CD4-positive, alpha-beta T cell treated with Interleukin-1 beta for 1 hour (primary cell): ENCODE results near the gene PBX3.

ENCODE experiments used
- DNase-seq, 2 donors: peaks; one replicate each; pipeline ENCODE4 v3.0.0-alpha.2; 2020 to 2022

PBX3 gene

DNA sequence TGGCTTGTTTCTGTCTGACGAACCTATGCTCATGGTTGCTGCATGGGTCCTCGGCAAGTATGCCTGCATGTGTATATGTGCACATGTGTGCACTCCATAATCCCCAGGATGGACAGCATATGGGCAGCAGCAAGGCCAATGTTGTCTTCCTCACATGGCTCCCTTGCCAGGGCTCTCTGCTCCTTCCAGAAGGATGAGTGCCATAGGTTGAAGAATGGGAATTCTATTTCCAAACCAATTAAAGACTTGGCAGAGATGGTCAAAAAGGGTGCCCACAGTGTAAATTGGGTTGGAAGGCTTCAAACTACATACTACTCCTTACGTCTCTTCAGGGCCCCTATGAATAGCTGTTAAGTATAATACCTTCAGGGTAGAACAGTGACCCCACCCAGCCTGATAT lies 212.1 kb downstream of the PBX3 start:
- no peak for DNase-seq

DNA sequence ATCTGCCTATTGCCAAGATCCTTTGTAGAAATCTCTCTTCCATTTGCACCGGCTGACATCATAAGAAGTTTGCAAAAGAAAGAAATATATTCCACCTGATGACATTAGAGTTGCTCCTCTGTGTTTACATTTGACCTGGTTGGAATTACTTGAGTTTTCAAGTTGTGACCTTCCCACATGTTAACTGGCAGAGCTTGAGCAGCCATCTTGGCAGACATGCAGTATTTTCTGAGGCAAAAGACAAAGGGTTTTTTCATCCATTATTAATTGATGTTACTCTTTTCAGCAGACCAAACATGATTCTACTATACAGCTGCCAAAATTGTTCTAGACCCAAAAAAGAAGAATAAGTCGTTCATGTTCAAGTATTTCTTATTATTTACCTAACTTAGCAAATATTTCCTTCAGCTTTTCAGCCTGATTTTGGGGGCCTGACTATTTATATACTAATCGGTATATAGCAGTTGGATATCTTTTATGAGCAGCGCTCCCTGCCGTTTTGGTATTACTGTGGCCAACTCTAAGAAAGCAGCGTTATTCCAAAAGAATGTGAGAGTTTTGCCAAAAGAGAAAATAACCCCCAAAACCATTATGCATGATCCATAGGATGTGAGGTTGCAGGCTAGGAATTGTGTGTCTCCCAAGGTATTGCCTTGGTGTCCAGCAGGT lies 212.9 kb downstream of the PBX3 start:
- DNase-seq, result no peak

DNA sequence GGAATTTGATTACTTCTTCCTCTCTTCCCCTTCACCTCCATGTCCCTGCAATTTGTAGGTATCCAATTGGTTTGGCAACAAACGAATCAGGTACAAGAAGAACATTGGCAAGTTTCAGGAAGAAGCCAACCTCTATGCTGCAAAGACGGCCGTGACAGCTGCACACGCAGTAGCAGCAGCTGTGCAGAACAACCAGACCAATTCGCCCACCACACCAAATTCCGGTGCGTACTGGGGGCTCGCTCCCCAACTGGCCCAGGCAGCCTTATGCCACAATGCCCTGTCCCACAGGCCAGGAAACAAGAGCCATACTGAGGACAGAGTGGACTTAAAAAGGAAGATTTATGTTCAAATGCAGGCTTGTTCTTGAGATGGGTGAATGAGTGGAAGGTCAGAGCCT lies 213.5 kb downstream of the PBX3 start:
- DNase-seq, result no peak

DNA sequence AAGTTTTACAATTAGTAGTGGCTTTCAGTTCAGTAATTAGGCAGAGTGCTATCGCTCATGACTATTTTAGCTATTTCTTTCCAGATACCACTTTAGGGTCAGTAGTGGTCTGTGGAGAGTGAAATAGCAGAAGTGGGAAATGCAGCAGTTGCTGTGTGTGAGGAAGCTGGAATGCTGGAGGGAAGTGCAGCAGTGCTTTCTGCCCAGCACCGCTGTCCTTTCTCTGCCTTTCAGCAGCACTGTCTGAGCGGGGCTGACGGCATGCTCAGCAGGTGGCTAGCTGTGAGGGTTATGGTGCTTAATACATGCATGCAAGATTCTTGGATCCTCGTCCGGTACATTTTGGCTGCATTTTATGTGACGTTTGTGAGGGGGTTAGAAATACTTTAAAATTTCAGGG lies 213.9 kb downstream of the PBX3 start:
- DNase-seq, result no peak

DNA sequence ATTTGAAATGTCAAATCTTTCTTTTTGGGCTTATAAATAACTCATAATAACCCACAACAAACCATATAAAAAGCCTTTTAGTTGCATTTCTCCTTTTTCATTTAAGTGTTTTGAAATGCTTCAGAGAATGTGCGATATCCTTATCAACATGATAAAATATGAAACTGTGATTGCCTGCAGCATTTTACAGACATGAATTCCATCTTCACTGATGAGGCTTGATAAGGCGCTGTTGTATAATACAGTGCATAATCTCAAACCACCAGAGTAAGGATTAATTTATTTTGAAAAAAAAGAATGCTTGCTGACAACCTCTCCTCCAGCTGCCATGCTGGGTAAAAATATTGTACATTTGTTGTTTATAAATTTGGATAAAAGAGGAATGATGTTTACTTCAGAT lies 216.8 kb downstream of the PBX3 start:
- no peak for DNase-seq

DNA sequence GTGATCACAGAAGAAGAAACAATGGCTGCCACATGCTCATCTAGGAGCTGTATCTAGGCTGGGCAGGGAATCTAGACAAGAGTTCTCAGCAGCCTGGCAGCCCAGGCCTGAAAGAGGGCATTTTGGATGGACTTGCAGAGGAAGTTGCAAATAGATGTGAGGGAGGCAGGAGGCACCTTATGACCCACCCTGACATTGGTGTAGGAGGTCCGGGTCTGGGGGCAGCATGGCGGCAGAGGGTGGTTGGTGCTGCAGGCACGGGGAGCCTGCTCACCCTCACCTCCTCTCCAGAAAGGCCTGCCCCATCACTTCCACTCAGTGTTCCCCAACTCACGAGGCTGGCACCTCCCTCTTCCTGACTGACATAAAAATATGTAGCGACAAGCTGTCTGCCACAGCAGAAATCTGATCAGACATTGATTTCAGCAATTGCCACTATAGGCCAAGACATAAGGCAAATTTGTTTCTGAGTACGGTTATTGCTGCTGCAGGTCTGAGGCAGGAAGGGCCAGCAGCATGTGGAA lies 217.6 kb downstream of the PBX3 start:
- no peak for DNase-seq

DNA sequence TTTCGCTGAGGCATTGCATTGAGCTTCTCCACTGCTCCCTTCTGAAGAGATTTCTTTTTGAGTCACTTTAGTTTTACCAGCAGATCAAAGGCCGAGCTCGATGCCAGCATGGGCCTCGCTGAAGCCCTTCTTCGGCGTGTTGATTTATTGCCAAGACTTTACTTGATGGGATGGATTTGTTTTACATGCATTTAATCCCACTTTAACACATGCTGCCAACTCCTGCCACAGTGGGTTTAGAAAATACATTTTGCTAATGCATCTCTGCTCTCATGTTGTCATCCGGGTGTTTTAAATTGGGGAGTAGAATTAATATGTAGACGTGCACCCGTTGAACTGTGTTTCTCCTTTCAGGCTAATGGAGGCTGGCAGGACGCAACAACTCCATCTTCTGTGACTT lies 218.3 kb downstream of the PBX3 start:
- no peak for DNase-seq

DNA sequence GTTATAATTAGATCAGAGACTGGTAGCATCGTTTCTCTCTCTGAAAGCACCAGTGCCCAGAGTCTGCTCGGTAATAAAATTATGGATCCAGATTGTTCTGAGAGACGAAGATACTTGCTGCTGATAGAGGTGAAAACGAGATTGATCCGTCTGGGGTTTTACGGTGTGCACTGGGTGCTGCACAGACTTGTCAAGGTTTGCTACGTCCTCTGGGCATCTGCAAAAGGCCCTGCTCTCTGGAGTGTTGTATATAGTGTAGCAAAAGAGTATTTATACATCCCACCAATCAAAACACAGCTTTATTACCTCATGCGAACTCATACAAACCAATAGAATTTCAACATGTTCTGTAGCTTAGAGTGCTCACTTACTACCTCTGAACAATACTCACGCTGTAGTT lies 219.3 kb downstream of the PBX3 start:
- DNase-seq, result no peak

DNA sequence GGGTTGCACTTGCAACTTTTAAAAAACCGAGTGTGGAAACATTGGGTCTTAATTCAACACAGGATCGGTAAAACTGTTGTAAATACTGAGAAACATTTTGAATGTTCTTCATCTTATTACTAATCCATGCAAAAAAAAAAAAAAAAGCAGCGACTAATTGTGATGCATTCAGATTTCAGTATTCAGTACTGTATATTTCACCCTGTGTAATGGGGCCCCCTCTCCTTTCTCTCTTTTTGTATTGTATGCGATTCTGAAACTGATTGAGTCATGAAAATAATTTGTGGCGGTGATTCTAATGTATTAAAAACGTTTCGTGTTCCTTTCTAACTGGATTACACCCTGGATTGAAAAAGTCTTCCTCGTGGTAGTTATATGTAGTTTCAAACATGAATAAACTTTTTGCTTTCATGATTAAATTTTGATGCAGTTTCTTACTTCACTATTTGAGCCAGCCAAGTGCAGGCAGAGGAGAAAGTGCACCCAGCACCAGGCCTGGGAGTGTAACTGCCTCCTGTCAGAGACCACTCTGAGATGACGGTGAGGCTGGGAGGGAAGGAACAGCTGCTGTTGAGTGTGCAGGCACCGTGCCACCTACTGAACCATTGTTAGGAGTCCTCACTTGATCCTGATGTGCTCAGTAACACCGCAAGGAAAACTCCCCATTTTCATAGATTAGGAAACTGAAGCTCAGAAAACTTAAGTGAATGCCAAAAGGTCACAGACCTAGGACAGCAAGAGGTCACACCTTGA lies 220.0 kb downstream of the PBX3 start:
- no peak for DNase-seq

DNA sequence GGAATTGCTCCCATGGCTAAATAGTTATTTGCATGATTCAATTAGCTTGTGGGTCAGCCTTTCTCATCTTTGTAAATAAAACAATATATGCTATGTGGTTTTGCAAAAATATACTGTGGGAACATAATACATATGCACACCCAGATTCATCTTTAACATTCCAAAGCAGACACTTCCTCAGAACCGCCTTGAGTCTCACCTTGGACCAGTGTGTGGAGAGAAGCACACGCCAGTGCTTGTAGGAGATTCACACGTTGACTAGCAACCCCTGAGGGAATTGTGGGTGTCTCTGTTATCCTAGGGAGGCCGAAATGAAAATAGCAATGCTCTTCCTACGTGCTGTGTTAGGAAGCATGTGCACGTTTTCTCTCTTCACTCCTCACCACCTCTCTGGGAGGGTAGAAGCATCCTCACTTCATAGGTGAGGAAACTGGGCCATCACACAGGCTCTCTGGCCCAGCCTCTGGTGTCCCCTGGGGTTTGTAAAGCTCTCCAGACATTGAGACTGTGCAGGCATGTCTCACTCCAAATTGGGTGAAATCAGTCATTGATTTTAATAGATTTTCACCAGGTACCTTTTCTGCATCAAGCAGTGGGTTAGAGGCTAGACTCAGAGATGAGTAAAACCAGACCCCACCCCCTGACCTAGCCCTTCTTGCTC lies 221.7 kb downstream of the PBX3 start:
- no peak for DNase-seq

DNA sequence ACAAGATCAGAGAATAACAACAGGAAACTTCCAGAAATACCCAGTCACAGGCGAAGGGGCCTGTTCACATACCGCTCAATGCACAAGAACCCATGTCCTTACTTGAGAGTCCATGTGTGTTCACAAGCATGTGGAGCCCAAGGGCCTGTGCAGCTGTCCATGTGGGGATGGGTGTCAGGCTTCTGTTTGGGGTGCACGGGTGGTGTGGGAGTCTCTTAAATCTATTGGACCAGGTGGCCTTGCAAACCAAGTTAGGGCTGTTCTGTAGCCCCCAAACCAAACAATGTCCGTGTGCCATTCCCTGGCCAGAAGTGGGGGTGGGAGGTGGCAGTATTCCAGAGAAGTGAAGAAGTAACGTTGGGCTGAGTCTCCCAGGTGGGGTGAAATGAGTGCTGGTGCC lies 222.3 kb downstream of the PBX3 start:
- no peak for DNase-seq

DNA sequence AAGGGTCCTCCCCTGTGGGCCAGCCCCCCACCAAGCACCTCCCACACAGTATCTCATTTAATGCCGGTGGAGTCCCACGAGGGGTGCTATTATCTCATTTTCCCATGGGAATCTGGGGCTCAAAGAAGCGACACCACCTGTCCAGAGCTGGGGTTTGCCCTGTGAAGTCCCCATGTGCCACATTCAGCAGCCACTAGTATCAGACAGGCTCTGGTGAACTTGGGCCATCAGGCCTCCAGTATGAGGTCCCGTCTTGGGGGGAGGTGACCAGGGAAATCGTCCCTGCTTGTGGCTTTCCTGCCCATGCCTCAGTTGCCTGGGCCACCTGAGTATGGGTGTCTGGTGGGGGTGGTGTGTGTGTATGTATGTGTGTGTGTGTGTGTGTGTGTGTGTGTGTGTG lies 222.7 kb downstream of the PBX3 start:
- DNase-seq, result no peak

DNA sequence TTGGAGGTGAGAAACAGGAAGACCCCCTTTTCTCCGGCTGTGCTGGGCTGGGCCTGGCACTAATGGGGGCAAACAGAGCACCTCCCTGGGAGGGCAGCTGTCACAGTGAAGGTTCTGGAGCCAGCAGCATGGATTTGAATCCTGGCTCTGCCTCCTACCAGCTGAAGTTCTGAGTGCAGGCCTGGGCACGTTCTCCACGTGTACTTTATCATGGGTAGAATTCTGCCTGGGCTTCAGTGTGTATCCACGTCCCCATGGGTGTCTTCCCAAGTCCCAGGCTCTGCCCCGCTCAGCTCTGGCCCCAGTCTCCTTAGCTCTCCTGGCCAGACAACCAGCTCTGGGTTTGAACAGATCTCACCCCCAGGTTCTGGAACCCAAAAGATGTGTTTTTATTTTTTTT lies 223.2 kb downstream of the PBX3 start:
- no peak for DNase-seq

DNA sequence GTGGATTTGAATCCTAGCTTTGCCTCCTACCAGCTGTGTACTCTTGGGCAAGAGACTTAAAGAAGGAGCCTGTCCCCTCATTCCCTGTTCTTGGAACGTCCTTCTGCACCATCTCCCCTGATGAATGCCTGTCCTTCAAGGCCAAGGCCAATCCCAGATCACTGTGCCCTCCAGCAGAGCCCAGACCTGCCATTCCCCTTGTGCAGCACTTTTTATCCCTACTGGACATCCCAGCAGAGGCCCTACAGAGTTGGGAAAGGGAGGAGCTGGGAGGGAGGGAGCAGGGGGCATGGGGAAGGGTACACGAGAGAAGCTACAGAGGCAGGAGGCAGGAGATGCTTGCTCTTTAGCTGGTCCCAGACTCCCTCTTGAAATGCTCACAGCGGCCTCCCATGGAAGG lies 223.9 kb downstream of the PBX3 start:
- no peak for DNase-seq

DNA sequence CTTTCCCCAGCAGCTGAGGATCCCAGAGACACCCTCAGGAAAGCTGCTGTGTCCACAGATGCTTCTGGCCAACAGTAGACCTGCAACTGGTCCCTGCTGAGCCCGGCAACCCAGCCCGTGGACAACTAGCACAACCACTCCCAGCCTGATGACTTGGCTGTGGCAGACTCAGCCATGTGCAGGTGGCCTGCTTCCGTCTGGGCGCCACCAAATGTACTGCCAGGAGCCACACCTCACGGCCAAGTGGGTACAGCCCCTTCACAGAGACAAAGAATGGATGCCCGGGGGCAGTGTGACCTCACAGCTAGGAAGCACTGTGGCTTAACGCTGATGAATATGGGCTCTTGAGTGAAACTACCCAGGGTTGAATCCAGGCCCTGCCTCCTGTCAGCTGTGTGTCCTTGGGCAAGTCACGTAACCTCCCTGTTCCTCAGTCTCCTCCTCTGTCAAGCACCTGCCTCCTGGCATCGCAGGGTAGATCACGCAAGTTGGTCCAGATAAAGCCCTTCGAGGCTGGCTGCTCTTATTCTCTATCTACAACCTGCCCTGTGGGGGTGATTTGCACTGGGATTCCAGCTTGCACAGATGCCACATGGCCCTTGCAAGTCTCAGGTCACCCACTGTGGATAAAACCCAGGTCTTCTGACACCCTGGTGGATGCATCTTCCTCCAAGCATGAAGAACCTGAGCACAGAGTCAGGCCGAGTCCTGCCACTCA lies 225.0 kb downstream of the PBX3 start:
- no peak for DNase-seq

DNA sequence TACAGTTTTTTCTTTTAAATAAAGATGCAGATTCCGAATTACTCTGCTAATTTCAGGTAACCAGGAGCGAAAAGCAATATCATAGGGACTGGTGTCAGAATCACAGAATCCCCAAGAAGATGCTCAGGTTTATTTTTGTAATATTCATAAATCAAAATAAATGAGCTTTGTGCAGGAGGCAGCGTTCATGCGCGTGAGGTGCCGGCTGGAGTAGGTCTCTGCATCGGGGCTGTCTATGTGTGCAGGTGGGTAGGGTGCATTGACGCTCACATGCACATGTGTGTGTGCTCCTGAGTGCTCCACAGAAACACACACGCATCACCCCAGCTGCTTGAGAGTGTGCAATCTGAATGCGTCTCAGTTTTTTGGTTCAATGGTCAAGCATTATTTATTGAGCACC lies 226.4 kb downstream of the PBX3 start:
- DNase-seq, result no peak

DNA sequence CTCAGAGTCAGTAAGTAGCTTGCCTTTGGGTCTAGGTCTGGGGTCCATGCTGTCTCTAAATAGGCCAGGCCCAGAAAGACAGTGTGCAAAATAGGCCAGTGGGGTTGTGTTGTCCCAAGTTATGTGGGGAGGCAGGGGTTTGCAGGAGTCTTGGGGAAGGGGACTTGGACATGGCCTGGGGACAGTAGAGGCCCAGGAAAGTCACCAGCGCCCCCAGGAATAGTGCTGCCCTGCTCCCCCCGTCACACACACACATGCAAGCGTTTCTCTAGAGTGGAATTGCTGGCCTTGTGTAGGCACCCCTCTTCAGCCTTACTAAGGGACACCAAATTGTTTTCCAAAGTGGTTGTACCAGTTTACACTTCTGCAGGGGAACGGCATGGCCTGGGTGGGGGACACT lies 227.5 kb downstream of the PBX3 start:
- DNase-seq, result no peak

DNA sequence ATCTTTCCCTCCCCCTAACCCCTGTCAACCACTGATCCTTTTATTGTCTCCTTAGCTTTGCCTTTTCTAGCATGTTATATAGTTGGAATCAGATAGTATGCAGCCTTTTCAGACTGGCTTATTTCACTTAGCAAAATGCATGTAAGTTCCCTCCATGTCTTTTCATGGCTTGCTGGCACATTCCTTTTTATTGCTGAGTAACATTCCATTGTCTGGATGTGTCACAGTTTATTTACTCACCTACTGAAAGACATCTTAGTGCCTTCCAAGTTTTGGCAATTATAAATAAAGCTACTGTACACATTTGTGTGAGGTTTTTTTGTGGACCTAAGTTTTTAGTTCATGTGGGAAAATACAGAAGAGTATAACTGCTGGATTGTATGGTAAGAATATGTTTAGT lies 230.1 kb downstream of the PBX3 start:
- DNase-seq, result no peak

DNA sequence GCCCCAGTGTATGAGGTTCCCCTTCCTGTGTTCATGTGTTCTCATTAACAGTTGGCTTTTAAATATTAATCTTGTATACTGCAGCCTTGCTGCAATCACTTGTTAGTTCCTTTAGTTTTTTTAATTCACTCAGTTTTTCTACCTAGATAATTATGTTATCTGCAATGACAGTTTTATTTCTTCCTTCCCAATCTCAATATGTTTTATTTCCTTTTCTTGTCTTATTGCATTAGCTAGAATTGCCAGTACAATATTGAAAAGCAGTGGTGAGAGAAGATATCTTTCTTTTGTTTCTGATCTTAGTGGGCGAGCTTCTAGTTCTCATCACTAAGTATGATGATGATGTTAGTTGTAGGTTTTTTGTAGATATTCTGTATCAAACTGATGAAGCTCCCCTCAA lies 232.2 kb downstream of the PBX3 start:
- DNase-seq, result no peak

DNA sequence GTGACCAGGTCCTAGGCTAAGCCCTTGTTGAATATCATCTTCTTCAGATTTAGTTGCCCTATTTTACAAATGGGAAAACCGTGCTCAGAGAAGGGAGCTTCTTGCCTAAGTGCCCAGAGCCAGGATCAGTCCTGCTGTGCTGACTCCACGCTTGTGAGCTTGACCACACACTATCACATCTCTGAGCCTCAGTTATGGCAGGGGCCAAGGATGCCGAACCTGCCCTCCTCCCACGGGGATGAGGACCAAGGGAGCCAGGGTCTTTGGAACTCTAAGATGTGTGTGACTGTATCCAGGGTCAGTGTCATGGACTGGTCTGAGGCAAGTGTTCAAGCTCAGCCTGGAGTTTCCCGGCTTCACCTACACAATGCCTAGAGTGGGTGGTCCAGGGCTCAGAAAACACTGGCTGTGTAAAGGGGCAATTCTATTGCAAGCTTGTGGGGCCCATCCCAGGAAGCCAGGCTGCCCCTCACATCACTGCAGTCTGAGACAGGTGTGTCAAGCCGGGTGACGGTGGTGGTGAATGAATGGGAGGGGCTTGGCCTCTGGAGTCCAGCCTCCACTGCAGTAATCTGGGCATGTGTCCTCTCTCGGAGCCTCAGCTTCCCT lies 235.7 kb downstream of the PBX3 start:
- no peak for DNase-seq

DNA sequence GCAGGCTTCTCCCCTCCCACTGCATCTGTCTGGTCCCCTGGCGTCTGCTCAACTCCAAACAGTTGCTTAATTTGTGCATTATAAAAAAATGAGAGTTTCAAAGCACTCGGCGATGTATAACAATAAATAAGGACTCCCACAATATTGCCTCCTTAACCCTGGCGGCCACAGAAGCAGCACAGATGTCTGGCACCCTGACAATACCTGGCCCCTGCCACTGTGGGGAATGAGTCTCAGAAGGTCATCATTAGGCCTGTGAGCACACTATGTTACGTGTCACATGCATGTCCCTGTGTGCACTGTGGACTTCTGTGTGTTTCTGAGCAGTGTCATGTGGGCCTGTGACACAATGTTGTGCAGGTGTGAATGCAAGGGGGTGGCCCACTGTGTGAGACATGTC lies 236.5 kb downstream of the PBX3 start:
- no peak for DNase-seq

DNA sequence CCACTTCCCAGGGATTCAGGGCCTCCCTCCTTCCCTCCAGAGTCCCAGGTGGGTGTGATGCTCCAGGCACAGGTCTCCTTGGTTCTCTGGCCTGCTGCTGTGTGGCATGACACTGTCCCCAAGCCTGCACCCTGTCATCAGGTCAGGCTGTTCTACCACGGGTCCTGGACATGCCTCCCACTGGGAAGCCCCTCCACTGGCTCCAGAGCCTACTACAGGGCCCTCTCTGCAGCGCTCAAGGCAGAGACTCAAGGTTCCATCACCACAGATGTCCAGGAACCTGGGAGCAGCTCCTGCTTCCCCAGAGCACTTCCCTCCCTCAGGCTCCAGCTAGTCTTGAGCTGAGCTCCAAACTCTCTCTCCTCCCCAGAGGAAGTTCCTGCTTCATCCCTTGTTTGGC lies 237.3 kb downstream of the PBX3 start:
- DNase-seq, result no peak
